Measurements from ENCODE around the gene PTCD1.
"Not testable (repeated sequence)": the region's sequence is repeated elsewhere in the genome, so short reads cannot be mapped to it uniquely, and the experiment has no call there.

The PTCD1 gene

DNA sequence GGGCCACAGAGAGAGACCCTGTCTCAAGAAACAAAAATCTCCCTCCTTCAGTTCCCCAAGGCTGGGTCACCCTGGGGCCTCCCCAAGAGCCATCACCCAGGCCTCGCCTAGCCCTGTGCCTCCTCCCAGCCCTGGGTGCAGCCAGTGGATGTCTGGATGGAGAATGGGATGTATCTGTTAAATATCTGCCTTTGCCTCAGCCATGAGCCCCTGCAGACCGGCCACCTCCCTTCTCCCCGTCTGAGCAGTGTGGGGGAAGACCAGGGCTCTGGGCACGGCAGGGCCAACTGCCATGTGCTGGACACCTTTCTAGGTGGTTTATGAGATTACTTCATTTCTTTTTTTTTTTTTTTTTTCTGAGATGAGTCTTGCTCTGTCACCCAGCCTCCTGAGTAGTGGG is 54.1 kb downstream of the PTCD1 start:
- no peak for DNase-seq

DNA sequence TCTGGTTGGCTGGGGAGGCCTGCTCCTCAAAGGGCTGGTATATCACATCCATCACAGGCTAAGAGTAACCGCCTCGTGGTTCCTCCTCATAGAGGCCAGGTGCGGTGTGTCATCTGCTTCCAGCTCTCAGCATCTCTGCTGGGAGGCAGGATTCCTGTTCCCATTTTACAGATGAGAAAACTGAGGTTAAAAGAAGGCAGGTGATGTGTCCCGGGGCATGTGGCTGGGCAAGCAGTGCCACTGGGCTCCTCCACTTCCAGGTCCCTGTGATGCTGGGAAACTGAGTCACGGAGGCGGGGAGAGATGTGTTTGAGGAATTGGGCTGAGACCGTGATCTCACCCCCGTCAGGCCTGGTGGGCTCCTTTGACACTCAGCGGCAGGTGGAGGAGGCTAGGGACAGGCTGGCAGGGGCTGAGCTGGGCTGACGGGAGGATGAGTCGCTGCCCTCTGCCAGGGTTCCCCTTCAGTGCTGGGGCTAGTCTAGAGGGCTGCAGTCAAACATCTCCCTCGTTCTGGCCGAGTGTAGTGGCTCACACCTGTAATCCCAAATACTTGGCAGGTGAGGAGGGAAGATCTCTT is 54.7 kb downstream of the PTCD1 start:
- DNase-seq, result no peak

- DNase-seq, result no peak
Observed at GRCh38 chr7:99383203-99383602, 55.4 kb downstream of the PTCD1 start.

DNA sequence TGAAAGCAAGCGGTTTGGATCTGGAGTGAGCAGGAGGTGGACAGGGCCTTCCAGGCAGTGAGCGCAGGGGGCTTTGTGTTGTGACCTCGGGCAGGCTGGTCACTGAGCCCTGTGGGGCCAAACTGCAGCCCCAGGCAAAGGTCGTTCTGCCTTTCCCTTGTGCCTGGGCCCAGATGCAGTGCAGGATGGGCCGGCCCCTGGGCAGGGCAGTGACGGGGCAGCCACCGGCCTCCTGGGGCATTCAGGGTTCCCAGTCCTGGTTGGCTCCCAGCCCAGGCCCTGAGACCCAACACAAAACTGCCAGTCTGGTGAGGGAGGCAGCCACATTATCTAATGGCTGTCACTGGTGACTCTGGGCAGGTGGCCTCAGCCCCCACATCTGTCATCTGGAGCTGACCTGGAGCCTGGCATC is 56.9 kb downstream of the PTCD1 start:
- no peak for DNase-seq

DNA sequence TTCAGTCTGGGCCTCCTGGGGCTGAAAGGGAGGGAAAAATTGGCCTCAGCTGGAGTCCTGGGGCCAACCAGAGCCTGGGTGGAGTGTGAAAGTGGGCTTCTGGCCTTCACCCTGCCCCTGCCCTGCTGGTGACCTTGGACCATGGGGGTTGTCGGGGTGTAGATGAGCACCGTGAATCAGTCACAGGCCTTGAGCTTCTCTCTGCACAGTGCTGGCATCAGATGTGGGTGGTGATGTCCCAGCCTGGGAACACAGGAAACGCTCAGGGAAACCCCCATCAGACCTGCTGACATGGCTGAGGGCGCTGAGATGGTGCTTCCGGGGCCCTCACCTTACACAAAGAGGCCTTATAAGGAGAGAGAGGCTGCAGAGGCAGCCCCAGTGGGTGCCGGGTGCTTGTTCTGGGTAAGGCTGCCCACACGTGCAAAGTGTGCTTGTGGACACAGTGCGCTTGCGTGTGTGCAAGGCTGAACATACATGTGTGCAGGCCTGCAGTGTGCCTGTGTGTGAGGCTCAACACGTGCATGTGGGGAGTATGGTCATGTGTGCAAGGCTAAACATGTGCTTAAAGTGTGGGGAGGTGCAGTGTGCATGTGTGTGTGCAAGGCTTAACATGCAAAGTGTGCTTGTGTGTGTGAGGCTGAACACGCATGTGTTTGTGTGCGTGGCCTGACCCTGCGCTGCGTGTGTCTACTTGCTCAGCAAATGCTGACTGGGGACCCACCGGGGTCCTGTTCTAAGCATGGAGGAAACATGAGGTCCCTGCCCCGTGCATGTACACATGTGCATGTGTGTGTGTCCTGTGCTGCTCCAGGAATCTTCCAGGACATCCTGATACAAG is 57.6 kb downstream of the PTCD1 start:
- DNase-seq, result no peak

GRCh38 chr7:99380032-99380822 is 58.4 kb downstream of the PTCD1 start:
- no peak for DNase-seq

DNA sequence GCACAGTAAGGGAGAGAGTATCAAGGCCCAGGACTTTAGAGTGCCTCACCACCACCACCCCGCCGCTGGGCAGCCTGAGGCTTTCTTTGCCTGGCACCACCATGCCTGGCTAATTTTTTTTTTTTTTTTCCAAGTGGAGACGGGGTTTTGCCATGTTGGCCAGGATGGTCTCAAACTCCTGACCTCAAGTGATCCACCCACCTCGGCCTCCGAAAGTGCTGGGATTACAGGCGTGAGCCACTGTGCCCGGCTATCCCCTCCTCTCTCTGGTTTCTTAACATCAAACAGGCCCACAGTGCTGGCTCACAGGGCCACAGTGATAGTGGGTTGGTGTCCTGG is 58.9 kb downstream of the PTCD1 start:
- DNase-seq, result not testable (repeated sequence)

GRCh38 chr7:99379043-99379577 is 59.5 kb downstream of the PTCD1 start:
- DNase-seq, result no peak

DNA sequence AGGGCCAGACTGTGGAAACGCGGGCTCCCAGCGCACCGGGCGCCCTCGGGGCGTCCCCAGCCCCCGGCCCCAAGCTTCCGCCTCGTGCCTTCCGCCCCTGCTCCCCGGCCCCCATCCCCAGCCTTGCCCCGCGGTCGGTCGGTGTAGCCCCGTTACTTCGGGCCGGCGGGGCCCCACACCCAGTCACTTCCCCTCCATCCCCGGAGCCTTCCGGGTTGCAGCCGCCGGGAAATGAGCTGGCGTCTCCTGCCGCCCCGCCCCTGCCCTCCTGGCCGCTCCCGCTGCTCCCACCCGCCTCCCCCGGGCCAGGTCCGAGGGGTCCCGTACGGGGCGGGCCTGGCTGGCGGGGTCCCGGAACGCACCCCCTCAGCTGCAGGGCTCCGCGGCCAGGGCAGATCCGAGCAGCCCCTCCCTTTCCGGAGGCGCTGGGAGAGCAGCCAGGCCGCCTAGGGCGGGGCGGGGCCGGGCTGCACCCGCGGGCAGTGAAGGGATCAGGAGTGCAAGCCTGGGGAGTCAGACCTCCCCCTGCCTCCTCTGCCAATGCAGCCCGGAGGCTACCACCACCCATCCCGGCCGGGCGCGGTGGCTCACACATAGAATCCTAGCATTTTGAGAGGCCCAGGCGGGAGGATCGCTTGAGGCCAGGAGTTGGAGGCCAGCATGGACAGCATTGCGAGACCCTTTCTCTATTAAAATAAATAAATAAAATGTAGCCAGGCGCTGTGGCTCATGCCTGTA is 63.4 kb downstream of the PTCD1 start:
- peak; percentile 52 for DNase-seq

- peak; percentile 73 for DNase-seq
Observed at GRCh38 chr7:99374111-99375064, 64.2 kb downstream of the PTCD1 start, which contains the start of gene ARPC1B. TSS of gene ARPC1B (plus strand) at chr7:99374730. CDS start at chr7:99385715, 10,985 bp downstream.

DNA sequence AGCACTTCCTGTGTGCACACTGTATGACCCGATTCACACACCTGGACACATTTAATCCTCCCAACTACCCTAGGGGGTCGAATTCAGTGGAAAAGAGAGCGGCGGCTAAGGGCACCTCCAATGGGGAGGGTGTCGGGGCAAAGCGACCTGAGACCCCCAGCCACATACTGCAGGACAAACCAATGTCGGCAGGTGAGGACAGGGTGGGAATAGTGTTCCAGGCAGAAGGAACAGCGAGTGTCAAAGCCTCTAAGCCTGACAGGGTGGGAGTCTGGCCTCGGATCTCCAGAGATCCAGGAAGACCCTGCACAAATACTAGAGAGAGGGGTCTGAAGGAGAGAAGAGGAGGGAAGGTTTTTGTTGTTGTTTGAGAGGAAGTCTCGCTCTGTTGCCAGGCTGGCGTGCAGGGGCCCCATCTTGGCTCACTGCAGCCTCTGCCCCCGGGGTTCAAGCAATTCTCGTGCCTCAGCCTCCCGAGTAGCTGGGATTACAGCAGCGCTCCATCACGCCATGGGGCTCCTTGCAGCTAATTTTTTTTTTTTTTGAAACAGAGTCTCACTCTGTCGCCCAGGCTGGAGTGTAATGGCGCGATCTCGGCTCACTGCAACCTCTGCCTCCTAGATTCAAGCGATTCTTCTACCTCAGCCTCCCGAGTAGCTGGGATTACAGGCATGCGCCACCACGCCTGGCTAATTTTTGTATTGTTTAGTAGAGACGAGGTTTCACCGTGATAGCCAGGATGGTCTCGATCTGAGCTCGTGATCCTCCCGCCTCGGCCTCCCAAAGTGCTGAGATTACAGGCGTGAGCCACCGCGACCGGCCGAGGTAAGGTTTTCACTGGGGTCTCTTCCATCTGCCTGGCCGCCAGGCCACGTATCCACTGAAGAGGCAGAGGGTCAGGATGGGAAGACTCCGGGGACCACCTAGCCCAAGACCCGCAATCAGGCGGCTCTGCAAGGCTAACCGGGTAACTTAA is 65.2 kb downstream of the PTCD1 start:
- DNase-seq, result no peak

- DNase-seq, result peak; percentile 30
Observed at GRCh38 chr7:99372275-99373090, 66.1 kb downstream of the PTCD1 start.

GRCh38 chr7:99371376-99371920 is 67.2 kb downstream of the PTCD1 start:
- DNase-seq, result no peak

GRCh38 chr7:99369767-99370391 is 68.7 kb downstream of the PTCD1 start:
- no peak for DNase-seq

GRCh38 chr7:99368750-99369389 is 69.7 kb downstream of the PTCD1 start:
- no peak for DNase-seq

All from NCI-H2029 (cell line).